NCI-H128 (cell line): ENCODE measurements around the gene CDH23.

ENCODE experiments used
- DNase-seq: peaks from one replicate; lab custom pipeline; 2025; ENCODE audit not compliant: unreplicated experiment; lab: John Stamatoyannopoulos, UW

Gene CDH23

GRCh38 chr10:71778071-71778825, 381.5 kb downstream of the CDH23 start:
- no peak for DNase-seq

- DNase-seq: no peak
Observed at GRCh38 chr10:71779641-71780040, 382.9 kb downstream of the CDH23 start.

GRCh38 chr10:71780156-71780555, 383.4 kb downstream of the CDH23 start:
- no peak for DNase-seq

DNA sequence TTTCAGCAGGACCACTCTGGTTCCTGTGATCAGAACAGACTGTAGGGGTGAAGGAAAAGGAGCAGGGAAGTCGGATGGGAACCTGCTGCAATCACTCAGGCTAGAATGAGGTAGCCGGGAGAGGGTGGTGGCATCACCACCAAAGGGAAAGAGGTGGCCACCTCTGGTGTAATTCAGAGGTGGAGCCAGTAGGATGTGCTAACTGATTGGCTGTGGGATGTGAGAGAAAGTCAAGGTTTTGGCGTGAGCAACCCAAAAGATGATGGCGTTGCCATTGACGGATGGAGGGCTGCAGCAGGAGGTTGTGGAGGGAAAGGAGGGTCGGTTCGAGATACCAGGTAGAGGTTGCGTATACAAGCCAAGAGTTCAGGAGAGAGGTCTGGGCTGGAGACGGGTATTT, 384.0 kb downstream of the CDH23 start:
- DNase-seq: no peak

DNA sequence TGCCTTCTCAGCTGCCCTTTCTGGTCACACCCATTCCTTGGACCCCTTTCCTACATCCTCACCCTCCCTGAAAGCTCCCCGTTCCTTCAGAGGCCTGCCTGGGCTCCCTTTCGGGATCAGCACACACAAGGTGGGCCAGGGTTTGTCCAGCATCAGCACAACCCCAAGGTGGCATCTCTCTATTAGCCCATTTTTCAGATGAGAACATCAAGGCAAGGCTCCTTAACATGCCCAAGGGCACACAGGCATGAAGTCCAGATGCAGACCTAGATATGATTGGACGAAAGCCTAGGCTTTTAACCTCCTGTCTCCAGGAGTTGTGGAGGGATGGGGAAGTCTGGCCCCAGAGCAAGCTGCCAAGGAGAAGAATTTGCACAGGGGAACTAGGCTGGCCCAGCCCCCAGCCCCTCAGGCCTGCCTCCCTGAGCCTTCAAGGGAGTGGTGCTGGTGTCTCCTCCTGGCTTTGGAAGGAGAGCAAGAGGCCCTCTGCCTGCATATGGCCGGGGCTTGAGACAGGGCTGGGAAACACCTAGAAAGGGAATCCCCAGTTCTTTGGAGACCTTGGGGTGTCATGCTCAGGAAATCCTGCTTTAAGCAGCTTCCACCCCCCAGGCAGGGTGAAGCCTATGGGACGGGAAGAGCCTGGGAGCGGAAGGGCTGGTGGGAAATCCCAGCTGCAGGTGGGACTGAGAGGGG, 385.6 kb downstream of the CDH23 start:
- no peak for DNase-seq

- DNase-seq: no peak
Observed at GRCh38 chr10:71782917-71783490, 386.3 kb downstream of the CDH23 start.

DNA sequence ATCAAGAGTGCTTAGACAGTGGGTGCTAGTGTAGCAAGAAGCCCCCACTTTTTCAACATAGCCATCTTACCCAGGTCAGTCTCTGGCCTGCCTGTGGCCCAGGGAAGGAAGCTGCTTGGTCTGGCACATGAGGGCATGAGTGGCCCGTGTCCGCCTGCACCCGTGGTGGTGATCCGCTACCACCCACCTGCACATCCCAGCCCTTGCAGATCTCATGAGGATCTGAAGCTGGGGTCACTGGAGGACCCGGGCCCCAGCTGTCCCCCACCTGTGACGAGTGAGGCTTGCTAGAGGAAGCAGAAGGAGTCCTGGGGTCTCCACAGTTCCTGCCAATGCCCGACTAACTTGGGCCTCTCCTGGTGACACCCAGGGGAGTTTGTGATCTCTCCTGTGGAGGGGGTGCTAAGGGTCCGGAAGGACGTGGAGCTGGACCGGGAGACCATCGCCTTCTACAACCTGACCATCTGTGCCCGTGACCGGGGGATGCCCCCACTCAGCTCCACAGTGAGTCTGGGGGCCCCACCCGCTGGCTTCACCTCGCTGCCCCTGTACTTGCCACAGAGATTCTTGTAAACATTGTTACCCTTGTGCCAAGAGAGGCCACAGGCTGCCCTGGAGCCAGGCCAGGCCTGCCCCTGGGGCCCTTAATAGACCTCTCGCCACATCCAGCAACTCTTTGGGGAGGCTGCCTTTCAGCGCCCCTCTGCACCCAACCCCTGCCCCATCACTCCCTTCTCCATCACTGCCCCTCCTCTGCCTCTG, 387.4 kb downstream of the CDH23 start:
- no peak for DNase-seq

- no peak for DNase-seq
Observed at GRCh38 chr10:71784679-71785272, 388.1 kb downstream of the CDH23 start.

DNA sequence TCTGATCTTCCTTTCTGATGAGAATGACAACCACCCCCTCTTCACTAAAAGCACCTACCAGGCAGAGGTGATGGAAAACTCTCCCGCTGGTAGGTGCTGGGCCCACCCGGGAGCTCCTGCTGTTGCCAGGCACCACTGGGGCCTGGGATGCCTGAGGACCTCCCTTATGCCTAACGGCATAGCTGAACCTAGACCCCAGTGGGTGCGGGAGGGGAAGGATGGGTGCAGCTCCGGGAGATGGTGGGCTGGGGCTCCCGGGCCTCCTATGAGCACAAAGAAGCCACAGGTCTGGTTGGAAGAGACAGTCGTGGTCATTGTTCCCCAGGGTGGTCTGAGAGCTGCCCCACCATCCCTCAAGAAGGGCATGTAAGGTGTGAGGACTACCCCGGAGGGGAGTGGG, 392.2 kb downstream of the CDH23 start:
- no peak for DNase-seq

DNA sequence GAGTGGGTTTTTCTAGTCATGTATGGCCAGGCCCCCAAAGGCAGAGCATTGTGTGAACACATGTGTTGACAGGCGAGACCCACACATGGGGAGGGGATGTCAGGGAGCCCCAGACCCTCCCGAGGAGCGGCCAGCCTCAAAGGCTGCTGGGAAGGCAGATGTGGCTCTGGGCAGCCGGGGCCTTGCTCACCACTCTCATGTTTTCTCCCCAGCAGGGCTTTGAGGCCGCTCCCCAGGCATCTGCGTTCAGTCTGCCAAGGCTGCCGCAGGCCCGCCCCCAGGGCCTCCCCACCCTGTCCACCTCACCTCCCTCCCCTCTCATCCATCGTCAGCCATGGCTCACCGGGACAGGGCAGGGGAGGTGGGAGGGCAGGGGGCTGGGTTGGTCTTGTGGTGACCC, 393.2 kb downstream of the CDH23 start:
- DNase-seq: no peak

DNA sequence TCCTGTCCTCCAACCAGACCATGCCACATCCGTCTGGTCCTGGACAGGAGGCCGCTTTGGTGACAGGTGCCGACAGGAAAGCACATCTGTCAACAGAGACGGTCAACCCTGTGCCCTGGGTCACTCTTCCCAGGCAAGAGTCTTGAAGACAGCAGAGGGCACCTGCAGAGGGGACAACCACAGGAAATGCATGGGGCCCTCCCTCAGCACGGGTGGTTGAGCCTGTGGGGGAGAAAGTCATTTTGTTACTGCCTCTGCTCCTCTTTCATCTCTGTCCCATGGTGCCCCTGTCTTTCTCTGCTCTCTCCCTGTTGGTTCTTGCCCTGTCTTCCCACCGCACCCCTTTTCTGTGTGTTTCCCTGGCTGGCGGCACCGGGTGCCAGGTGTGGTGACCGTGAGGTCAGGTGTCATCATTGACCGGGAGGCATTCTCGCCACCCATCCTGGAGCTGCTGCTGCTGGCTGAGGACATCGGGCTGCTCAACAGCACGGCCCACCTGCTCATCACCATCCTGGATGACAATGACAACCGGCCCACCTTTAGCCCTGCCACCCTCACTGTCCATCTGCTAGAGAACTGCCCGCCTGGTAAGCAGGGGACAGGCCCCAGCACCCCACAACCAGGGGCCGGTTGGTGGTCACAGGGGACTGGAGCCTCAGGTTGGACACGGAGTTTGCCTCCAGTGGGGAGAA, 394.2 kb downstream of the CDH23 start:
- DNase-seq: no peak

- no peak for DNase-seq
Observed at GRCh38 chr10:71795248-71795647, 398.5 kb downstream of the CDH23 start.

DNA sequence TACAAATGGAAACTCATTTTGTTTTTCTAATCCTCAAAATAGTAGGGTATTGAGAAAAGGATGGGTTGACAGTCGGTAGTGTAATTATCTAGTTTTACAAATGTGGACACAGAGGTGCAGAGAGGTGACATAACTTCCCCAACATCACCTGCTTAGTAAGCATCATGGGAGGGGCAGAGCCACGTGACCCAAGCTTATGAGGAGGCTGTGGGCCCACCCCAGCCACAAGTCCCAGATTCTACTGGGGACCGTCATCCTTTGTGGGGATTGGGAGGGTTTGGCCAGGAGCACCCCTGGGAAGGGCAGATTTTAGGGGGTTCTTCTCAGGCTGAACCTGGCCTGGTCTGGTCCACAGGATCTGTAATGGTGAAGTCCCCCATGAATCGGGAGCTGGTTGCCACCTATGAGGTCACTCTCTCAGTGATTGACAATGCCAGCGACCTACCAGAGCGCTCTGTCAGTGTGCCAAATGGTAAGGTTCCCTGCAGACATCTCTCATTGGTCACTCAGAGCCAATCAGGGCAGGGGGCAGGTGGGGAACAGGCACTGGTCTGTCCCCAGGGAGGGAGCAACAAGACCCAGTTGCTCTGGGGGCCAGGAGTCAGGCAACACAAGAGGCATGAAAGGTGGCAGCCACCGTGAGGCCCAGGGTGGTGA, 400.2 kb downstream of the CDH23 start:
- no peak for DNase-seq

- no peak for DNase-seq
Observed at GRCh38 chr10:71797533-71798307, 401.0 kb downstream of the CDH23 start.

DNA sequence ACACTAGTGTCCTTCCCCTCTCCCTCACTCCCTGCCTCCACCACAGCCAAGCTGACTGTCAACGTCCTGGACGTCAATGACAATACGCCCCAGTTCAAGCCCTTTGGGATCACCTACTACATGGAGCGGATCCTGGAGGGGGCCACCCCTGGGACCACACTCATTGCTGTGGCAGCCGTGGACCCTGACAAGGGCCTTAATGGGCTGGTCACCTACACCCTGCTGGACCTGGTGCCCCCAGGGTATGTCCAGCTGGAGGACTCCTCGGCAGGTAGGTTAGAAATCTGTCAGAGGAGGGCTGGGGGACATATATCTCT, 401.5 kb downstream of the CDH23 start:
- DNase-seq: no peak

DNA sequence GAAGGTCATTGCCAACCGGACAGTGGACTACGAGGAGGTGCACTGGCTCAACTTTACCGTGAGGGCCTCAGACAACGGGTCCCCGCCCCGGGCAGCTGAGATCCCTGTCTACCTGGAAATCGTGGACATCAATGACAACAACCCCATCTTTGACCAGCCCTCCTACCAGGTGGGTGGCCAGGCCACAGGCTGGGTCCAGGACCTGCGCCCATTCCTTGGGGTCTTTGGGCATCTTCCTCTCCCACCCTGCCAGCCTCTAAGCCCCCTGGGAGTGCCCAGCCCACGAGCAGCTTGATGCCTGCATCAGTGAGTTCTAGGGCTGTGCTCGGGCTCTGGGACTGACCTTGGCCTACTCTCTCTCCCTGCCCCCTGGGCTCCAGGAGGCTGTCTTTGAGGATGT, 402.4 kb downstream of the CDH23 start:
- DNase-seq: no peak

GRCh38 chr10:71799608-71800453, 403.1 kb downstream of the CDH23 start:
- DNase-seq: no peak

GRCh38 chr10:71801361-71801760, 404.6 kb downstream of the CDH23 start:
- DNase-seq: no peak

DNA sequence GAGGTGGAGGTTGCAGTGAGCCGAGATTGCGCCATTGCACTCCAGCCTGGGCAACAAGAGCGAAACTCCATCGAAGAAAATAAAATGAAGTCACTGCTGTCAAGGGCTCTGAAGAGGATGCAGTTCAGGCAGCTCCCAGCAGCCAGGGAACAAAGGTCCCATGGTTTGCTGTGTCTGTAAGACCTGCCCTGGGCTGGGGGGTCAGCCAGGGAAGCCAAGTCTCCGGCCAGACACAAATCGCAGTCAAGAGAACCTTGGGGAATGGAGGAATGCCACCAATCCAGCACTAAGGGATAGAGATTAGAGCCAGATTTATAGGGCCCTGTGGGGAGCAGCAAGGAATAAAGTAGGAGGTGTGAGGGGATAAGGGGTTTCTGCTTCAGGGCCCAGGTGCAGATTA, 405.5 kb downstream of the CDH23 start:
- DNase-seq: no peak
